GM19238 (cell line): Measurements from ENCODE around the gene TFR2.

Experiments
- DNase-seq: peaks from one replicate; pipeline ENCODE4 v3.0.0; 2011; ENCODE audit warnings: low spot score; ENCODE audit not compliant: insufficient read length

The TFR2 gene

DNA sequence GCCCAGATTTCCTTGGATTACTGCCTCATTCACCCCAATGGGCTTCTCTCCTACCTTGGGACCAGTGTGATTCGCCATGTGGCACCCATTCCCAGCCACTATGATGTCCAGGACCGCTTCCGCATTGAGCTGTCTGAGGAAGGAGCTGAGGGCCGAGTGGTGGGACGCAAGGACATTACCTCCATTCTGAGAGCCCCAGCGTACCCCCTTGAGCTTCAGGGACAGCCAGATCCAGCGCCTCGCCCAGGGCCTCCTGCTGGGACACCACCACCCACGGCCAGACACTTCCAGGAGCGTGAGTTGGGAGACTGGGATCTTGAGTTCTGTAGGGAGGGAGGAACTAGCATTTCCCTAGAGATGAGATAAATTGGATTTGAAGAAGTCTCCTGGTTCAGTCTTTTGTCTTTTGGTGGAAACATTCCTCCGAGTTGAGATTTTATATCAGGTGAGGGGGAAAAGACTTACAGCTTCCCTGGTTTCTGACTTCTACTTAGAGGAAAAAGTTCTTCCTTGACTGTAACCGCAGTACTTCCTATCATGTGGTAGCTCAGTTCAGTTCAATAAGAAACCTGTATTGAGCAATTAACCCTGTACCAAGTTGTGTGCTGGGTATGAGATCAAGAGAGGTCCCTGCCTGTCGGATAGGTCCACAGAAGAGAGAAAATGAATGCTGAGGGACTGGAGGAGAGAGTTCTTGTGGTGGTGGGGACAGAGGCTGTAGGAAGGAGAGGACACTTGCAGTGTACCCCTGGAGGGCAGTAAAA, 27.8 kb downstream of the TFR2 start:
- no peak for DNase-seq

DNA sequence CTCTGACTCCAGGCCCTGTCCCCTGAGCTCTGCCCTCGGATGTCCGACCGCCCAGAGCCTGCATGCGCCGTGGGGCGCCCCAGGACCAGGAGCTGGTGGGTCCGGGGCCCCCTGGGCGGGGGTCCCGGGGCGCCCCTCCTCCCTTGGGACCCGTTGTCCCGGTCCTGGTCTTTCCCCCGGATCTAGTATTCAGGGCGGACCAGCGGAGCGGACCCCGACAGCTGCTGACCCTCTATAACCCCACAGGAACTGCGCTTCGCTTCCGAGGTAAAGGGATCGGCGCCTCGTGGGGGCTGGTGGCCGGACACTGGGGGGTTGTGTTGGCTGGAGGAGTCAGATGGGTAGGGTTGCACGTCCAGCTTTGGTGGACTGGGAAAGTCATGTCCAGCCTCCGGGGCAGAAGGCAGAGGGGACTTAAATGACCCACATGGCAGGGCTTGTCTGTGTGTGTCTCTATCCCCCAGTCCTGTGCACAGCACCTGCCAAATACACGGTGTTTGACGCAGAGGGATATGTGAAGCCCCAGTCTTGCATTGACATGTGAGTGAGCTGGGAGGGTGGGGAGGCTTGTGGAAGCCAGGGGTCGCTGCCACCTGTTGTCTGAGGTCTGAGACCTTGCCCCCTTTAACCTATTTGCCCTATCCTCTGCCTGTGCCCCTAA, 28.5 kb downstream of the TFR2 start:
- DNase-seq: no peak

DNA sequence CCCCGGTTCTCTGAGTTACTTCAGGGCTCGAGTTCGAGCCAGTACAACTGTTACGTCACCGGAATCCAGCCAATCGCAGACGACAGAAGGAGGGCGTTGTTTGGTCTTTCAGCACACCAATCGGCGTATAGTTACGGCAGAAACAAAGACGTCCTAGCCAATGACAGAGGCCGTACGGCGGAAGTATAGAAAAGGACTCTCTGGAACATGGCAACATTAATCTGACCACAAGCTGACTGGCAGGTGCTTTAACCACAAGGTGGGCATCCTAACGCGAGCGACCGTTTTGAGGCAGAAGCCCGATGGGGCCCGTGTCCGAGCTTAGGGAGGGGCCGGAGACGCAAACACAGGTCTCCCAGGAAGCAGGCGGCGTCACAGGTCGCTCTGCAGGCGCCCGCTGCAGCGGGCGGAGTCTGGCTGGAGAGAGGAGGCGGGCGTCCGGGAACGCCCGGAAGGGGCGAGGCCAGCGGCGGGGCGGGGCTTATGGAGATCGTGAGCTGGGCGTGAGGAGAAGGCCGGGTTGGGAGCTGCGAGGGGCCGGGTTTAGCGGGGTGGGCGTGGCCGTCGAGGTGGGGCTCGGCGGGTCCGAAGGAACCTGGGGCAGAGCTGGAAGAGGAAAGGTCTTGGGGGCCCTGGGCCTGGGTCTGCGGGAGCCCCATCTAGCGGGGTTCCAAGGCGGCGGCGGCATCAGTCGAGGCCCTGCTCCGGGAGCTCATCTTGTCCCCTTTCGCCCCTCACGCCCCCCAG, 29.2 kb downstream of the TFR2 start, which contains the start of gene MOSPD3:
TSS of gene MOSPD3 (plus strand) at position 558 of the 747 bp plus-strand sequence. CDS start 252 bp downstream, outside the sequence.
- peak; percentile 99 for DNase-seq

DNA sequence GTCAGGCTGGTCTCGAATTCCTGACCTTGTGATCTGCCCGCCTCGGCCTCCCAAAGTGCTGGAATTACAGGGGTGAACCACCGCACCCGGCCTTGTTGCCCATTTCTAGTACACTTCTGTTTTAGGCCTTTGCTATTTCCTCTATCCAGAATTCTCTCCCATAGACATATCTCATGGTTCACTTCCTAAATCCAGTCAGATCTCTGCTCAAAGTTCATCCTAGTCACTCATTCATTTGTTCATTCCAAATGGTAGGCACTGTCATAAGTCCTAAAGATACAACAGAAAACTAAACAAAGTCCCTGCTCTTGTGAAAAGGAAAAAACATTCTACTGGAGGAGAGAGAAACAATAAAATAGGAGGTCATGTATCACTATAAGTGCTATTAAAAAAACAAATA, 31.4 kb downstream of the TFR2 start:
- DNase-seq: no peak

DNA sequence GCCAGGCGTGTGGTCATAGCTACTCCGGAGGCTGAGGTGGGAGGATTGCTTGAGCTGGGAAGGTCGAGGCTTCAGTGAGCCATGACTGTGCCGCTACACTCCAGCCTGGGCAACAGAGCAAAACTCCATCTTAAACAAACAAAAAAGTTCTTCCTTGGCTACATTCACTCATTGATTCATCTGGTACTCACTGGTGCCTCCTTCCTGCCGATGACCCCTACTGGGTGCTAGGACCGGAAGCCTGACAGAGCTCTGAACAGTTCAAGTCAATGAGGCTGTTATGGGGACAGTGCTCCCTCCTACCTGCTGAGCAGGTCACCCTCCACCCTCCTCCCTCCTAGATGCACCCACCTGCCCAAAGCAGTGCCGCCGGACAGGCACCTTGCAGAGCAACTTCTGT, 34.2 kb downstream of the TFR2 start:
- DNase-seq: no peak

DNA sequence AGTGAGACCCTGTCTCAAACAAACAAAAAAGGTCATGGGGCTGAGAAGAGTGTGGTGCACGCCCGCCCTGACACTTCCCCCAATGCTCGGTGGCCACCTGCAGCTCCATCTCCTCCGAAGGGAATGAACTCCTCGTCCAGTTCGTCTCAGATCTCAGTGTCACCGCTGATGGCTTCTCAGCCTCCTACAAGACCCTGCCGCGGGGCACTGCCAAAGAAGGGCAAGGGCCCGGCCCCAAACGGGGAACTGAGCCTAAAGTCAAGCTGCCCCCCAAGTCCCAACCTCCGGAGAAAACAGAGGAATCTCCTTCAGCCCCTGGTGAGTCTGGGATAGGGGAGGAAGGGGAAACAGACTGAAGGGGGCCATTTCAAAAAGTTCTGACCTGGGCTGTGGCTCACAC, 35.0 kb downstream of the TFR2 start:
- DNase-seq: no peak

DNA sequence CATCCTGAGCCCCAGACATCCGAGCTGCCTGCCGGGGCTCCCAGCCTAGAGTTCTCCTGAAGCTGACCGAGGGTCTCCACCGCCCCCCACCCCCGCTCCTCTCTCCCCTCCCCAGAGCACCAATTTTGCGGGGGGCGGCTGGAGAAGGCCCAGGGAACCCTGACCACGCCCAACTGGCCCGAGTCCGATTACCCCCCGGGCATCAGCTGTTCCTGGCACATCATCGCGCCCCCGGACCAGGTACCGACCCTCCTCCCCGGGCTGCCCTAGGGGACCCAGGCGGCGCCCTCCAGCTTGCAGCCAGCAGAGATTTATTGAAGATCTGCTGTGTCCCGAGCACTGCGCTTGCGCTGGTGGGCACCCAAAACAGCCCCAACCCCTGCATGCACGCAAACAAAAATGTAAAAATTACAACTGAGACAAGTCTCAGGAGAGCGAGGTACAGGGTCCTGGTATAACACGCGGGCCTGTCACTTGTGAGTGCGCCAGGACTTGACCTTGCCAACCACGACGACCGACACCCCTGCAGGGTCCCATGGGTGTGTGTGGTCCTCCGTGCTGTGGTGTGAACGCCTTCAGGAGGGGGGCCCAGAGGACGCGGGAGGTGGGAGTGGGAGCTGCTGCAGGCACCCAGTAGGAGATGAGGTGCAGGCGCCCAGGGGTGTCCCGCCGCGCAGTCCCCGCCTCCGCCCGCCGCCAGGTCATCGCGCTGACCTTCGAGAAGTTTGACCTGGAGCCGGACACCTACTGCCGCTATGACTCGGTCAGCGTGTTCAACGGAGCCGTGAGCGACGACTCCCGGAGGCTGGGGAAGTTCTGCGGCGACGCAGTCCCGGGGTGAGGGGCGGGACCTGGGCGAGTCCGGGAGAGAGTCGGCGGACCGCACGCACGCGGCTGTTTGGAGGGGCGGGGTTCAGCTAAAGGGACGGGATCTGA, 36.1 kb downstream of the TFR2 start:
- DNase-seq: no peak

DNA sequence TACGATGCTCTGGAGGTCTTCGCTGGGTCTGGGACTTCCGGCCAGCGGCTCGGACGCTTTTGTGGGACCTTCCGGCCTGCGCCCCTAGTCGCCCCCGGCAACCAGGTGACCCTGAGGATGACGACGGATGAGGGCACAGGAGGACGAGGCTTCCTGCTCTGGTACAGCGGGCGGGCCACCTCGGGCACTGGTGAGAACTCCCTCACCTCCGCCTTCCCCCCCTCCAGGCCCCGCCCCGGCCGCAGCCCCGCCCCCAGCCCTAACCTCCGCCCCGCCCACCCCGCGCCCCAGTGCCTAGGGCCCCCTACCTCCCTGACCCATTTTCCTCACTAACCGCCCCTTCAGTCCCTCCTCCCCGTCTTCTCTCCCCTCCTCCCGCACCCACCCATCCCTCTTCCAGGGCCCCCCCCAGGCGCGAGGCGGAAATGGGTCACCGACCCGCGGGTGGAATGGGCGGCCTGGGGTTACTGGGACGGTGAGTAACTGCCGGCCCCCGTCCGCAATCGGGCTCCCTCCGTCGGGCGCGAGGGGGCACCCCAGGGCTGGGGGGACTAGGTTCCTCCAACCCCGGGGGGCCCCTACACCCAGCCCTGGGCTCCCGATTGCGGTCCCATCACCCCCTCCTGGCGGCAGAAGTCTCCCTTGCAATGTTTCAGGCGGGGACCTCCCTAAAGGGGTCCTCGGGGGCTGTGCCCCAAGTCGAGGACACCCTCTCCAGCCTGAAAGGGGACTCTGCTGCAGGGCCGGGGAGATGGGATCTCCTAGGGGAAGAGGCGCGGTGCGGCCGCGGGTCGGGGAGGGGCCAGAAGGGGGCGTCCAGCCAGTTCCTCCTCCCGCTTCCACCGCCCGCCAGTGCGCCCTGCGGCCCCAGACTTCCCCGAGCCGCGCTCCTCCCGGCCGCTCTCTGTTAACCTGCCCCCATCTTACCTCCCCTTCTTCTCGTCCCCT, 37.0 kb downstream of the TFR2 start:
- DNase-seq: peak; percentile 85

DNA sequence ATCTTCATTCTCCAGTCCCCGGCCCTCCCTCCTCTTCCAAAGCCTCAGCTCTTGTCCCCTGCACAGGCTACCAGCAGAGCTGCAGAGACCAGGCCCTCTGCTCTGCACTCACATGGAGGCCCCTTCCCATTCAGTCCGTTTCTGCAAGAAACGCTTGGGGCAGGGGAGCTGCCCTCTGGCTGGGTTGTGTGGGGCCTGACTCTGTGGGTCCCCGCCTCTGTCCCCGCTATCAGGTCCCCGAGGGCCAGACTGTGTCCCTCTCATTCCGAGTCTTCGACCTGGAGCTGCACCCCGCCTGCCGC, 37.7 kb downstream of the TFR2 start:
- DNase-seq: no peak

DNA sequence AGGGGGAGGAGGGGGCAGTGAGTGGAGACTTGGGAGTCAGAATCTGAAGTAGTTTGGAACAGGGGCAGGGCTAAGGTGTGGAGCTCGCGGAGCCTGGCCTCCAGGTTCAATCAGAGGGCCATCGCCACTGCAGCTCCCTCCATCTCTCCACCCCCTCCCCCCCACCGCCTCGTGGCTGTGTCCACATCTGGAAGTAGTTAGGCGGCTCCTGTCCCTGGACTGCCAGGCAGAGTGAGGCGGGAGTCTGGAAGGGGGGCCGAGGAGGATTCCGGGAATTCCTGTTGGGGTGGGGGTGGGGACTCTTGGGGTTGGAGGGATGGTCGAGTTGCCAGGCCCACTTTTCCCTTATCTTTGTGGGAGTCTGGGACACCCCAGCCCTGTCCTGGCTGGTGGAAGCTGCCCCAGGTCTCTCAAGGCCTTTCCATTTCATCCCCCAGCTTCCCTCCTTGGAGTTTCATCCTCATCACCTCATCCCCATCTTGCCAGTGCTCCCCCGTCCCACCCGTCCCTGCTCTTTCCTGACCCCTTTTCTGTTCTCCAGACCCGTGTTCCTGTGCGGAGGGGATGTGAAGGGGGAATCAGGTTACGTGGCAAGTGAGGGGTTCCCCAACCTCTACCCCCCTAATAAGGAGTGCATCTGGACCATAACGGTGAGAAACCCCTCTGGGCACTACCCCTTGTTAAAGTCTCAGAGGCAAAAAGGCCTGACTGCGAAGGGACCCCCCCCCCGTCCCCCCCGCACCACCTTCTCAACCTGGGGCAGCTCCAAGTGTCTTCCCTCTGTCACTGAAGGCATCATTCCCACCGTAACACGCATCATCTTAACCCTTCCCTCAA, 38.2 kb downstream of the TFR2 start:
- DNase-seq: no peak

DNA sequence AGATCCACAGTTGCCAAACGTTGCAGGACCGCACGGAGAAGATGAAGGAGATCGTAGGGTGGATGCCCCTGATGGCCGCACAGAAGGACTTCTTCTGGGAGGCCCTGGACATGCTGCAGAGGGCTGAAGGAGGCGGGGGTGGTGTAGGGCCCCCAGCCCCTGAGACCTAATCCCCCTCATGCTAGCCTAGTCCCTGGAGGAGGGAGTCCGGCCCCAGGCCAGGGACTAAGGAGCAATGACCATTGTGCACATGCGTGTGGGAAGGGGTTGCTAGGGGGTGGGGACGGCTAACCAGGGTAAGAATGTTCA, 40.7 kb downstream of the TFR2 start:
- DNase-seq: no peak

DNA sequence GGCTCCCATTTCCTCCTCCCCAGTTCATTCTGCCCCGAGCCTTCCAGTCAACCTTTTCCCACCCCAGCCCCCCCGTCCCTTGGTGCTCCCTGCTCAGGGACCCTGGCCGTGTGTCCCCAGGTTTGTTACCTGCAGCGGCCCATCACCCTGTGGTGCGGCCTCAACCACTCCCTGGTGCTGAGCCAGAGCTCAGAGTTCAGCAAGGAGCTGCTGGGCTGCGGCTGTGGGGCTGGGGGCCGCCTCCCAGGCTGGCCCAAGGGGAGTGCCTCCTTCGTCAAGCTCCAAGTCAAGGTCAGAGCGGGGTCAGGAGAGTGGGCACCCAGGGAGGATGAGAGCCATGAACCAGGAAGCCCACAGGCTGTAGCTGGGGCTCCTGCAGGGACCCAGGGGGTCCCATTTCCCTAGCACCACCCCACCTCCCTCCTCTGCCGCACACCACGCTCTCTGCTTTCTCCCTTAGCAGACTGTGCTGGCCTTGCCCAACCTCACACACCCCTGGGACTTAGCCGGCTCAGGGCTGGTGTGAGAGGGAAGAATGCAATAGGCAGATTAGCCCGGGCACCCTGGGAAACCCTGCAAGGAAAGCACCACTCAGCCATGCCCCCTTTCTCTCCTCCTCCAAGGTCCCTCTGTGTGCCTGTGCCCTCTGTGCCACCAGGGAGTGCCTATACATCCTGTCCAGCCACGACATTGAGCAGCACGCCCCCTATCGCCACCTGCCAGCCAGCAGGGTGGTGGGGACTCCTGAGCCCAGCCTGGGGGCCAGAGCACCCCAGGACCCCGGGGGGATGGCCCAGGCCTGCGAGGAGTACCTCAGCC, 41.2 kb downstream of the TFR2 start:
- DNase-seq: no peak

DNA sequence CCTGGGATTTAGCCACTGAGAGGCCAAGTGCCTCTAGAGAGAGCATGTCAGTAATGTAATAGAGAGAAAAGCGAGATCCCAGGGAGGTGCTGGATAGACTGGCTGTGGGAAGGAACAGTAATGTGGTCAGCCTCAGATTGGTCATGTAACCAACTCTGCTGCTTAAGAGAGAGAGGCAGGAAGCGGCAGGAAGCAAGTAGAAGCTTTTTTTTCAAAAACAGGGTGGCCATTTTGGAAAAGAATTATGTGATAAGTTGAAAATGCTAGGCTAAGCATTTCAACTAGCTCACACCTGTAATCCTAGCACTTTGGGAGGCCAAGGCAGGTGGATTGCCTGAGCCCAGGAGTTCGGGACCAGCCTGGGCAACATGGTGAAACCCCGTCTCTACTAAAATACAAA, 42.9 kb downstream of the TFR2 start:
- DNase-seq: no peak

DNA sequence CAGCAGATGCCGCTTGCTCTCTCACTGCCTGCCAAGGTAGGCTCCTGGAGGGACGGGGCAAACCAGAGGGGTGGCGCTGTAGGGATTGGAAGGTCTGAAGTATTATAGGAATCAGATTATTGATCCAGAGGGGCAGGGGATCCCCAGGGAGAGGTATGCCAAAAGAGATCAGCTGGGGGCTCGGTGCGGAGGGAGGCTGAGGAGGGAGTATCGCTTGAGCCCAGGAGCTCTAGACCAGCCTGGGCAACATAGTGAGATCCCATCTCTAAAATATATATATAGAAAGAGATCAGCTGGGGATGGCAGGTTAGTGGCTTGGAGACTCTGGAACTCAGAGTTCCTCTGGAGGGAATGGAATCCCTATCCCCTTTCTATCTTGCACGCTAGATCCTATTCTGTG, 46.2 kb downstream of the TFR2 start:
- DNase-seq: no peak

DNA sequence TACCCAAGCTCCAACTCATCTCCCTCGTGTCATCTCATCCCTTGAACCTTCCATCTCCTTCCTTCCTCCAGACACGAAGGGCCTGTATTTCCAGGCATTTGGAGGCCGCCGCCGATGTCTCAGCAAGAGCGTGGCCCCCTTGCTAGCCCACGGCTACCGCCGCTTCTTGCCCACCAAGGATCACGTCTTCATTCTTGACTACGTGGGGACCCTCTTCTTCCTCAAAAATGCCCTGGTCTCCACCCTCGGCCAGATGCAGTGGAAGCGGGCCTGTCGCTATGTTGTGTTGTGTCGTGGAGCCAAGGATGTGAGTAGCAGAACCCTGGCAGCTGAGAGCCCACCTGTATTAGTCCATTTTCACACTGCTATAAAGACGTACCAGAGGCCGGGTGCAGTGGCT, 49.8 kb downstream of the TFR2 start:
- no peak for DNase-seq

DNA sequence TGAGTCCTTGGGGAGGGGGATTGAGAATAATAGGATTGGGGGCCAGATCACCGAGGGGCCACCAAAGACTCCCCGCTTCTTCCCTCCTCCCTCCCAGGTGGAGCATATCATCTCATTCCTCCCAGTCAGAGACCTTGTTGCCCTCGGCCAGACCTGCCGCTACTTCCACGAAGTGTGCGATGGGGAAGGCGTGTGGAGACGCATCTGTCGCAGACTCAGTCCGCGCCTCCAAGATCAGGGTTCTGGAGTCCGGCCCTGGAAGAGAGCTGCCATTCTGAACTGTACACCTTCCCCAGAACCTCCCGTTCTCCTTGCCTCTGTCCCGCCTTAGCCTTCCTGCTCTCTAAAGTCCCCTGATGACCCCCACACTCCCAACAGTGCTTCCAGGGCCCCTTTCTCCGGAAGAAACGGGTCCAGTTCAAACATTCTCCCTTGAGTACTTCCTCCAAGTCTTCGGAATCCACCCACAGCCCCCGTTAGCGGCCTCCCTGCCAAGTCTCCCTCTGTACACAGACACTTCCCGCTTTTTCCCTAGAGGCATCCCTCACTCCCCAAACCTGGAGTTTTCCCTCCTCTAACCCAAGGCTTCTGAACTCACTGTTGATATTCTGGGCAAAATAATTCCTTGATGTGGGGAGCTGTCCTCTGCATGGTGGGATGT, 51.1 kb downstream of the TFR2 start:
- no peak for DNase-seq

DNA sequence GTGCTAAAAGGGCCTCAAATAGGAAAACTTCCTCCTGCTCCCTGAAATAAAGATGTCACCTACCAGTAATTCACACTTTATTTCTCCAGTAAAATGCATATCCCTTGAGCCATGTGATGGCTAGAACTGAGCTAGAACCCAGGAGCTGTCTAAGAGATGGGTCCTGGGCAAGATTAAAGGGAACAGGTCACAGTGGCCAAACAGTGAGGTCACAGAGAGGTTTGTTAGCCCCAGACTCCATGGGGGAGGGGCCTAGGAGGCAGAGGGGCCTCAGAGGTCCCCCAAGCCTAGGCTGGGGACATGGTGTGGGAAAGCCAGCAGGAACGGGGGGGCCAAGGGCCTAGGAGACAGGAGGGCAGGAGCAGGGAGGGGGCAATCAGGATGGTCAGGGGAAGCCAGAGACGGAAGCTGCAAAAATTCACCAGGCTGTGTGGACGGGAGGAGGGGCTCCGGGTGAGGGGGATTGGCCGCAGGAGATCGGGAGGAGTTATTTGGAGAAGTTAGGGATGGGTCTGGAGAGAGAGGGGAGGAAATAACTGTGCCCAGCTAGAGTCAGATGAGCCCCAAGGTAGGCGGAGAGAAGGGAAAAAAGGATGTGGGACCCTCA, 51.9 kb downstream of the TFR2 start:
- DNase-seq: no peak

DNA sequence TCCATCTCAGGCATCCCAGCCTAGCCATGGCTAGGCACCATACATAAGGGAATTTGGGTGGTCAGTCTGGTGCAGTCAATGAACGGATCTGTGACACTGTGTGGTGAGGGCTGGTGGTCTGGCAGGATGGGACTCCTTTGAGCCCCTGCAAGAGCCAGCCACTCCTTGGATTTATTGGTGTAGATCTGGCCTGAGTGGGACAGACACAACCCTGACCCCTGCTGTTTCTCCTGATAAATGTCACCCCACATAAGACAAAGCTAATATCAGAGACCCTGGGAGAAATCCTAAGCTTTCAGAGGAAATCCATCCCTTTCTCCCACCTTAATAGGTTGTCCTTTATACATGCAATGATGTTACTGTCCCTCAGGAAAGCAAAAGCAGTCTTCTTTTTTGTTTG, 52.9 kb downstream of the TFR2 start:
- no peak for DNase-seq
